SK-N-SH treated with all-trans-retinoic acid at 6 μM for 48 hours (cell line): ENCODE results near the gene GPC5.

Experiments used
- ATAC-seq: fragments of 200-7000 bp; cut with Tn5 transposase; 3 replicates; pipeline ENCODE4 v1.9.1; 2020; ENCODE audit warnings: mild to moderate bottlenecking, moderate library complexity
- ARNTL ChIP-seq: fragments of 450-650 bp; formaldehyde crosslinking; IDR thresholded peaks from 2 replicates; pipeline ENCODE4 v1.5.0; 2020; ENCODE audit warnings: low read depth, mild to moderate bottlenecking, moderate library complexity, borderline replicate concordance
- BACH2 ChIP-seq: fragments of 250-450 bp; sonication (Bioruptor Pico); IDR thresholded peaks from 2 replicates; pipeline ENCODE4 v1.9.0; 2021; ENCODE audit warnings: mild to moderate bottlenecking, borderline replicate concordance
- CSDC2 ChIP-seq: fragments of 250-450 bp; sonication (Bioruptor Pico); IDR thresholded peaks from 2 replicates; pipeline ENCODE4 v1.5.0; 2020; ENCODE audit warnings: mild to moderate bottlenecking, moderate library complexity
- CSRNP3 ChIP-seq: fragments of 250-450 bp; sonication (Bioruptor Pico); IDR thresholded peaks from 2 replicates; pipeline ENCODE4 v1.5.1; 2021; ENCODE audit warnings: mild to moderate bottlenecking, moderate library complexity
- ESRRG ChIP-seq: fragments of 250-450 bp; sonication (Bioruptor Pico); IDR thresholded peaks from 2 replicates; pipeline ENCODE4 v1.6.1; 2021; ENCODE audit warnings: mild to moderate bottlenecking
- OSR1 ChIP-seq: fragments of 250-450 bp; sonication (Bioruptor Pico); IDR thresholded peaks from 2 replicates; pipeline ENCODE4 v1.8.0; 2022; ENCODE audit warnings: moderate library complexity, mild to moderate bottlenecking, inconsistent platforms
- PATZ1 ChIP-seq: fragments of 250-450 bp; sonication (Bioruptor Pico); IDR thresholded peaks from 2 replicates; pipeline ENCODE4 v1.8.0; 2020; ENCODE audit warnings: mild to moderate bottlenecking, moderate library complexity, borderline replicate concordance
- POU6F1 ChIP-seq: fragments of 250-450 bp; sonication (Bioruptor Pico); IDR thresholded peaks from 2 replicates; pipeline ENCODE4 v1.8.0; 2021; ENCODE audit warnings: low read depth, mild to moderate bottlenecking, moderate library complexity, borderline replicate concordance
- PPARA ChIP-seq: fragments of 250-450 bp; sonication (Bioruptor Pico); IDR thresholded peaks from 2 replicates; pipeline ENCODE4 v1.5.0; 2020; ENCODE audit warnings: mild to moderate bottlenecking, borderline replicate concordance
- RARB ChIP-seq: fragments of 250-450 bp; sonication (Bioruptor Pico); IDR thresholded peaks from 2 replicates; pipeline ENCODE4 v1.8.0; 2021; ENCODE audit warnings: mild to moderate bottlenecking, moderate library complexity
- SNAI2 ChIP-seq: fragments of 250-450 bp; sonication (Bioruptor Pico); IDR thresholded peaks from 2 replicates; pipeline ENCODE4 v1.5.0; 2020; ENCODE audit warnings: mild to moderate bottlenecking, moderate library complexity
- TCF4 ChIP-seq: fragments of 250-450 bp; sonication (Bioruptor Pico); IDR thresholded peaks from 2 replicates; pipeline ENCODE4 v1.8.0; 2021; ENCODE audit warnings: mild to moderate bottlenecking, moderate library complexity, borderline replicate concordance
- TOX ChIP-seq: fragments of 250-450 bp; sonication (Bioruptor Pico); IDR thresholded peaks from 2 replicates; pipeline ENCODE4 v1.8.0; 2021; ENCODE audit warnings: mild to moderate bottlenecking, moderate library complexity, borderline replicate concordance
- TSHZ2 ChIP-seq: fragments of 250-450 bp; sonication (Bioruptor Pico); IDR thresholded peaks from 2 replicates; pipeline ENCODE4 v1.5.0; 2020; ENCODE audit warnings: mild to moderate bottlenecking, moderate library complexity
- ZC3H10 ChIP-seq: fragments of 250-450 bp; sonication (Bioruptor Pico); IDR thresholded peaks from 2 replicates; pipeline ENCODE4 v1.5.1; 2021; ENCODE audit warnings: mild to moderate bottlenecking, moderate library complexity
- ZFP3 ChIP-seq: fragments of 250-450 bp; sonication (Bioruptor Pico); IDR thresholded peaks from 2 replicates; pipeline ENCODE4 v1.5.0; 2020; ENCODE audit warnings: mild to moderate bottlenecking, moderate library complexity
- ZFP30 ChIP-seq: fragments of 450-650 bp; formaldehyde crosslinking; IDR thresholded peaks from 2 replicates; pipeline ENCODE4 v1.5.0; 2022; ENCODE audit warnings: mild to moderate bottlenecking, moderate library complexity
- ZNF565 ChIP-seq: fragments of 450-650 bp; formaldehyde crosslinking; conservative IDR thresholded peaks from 2 replicates; pipeline ENCODE4 v1.5.0; 2020; ENCODE audit warnings: low read depth, mild to moderate bottlenecking, moderate library complexity
- ZNF70 ChIP-seq: fragments of 450-650 bp; formaldehyde crosslinking; IDR thresholded peaks from 2 replicates; pipeline ENCODE4 v1.5.0; 2020; ENCODE audit warnings: mild to moderate bottlenecking, moderate library complexity
- ZNF8 ChIP-seq: fragments of 450-650 bp; formaldehyde crosslinking; IDR thresholded peaks from 2 replicates; pipeline ENCODE4 v1.5.0; 2020; ENCODE audit warnings: mild to moderate bottlenecking, moderate library complexity

Gene GPC5

GRCh38 chr13:91546900-91547299, 148.5 kb downstream of the GPC5 start:
- no peak for ATAC-seq
- no peak for TF ChIP-seq ZFP3 (CRISPR knock-in tag)
- TF ChIP-seq BACH2 (CRISPR knock-in tag) = no peak
- no peak for TF ChIP-seq ZFP30 (CRISPR knock-in tag)
- TF ChIP-seq POU6F1 (CRISPR knock-in tag) = no peak
- no peak for TF ChIP-seq ARNTL (CRISPR knock-in tag)
- no peak for TF ChIP-seq CSDC2 (CRISPR knock-in tag)

GRCh38 chr13:91553584-91553983, 155.2 kb downstream of the GPC5 start:
- no peak for ATAC-seq
- no peak for TF ChIP-seq ZFP30 (CRISPR knock-in tag)
- no peak for TF ChIP-seq CSRNP3 (CRISPR knock-in tag)
- no peak for TF ChIP-seq ZNF70 (CRISPR knock-in tag)
- TF ChIP-seq RARB (CRISPR knock-in tag) = no peak
- no peak for TF ChIP-seq ARNTL (CRISPR knock-in tag)
- TF ChIP-seq PPARA (CRISPR knock-in tag) = no peak
- no peak for TF ChIP-seq OSR1 (CRISPR knock-in tag)
- no peak for TF ChIP-seq ZNF8 (CRISPR knock-in tag)
- no peak for TF ChIP-seq ZNF565 (CRISPR knock-in tag)
- TF ChIP-seq TOX (CRISPR knock-in tag) = no peak
- TF ChIP-seq TSHZ2 (CRISPR knock-in tag) = no peak
- no peak for TF ChIP-seq TCF4 (CRISPR knock-in tag)
- TF ChIP-seq PATZ1 (CRISPR knock-in tag) = no peak

GRCh38 chr13:91554101-91554500, 155.7 kb downstream of the GPC5 start:
- ATAC-seq = no peak
- TF ChIP-seq TSHZ2 (CRISPR knock-in tag) = no peak
- TF ChIP-seq ESRRG = no peak
- TF ChIP-seq BACH2 (CRISPR knock-in tag) = no peak
- TF ChIP-seq ZC3H10 (CRISPR knock-in tag) = no peak
- no peak for TF ChIP-seq TOX (CRISPR knock-in tag)
- TF ChIP-seq SNAI2 (CRISPR knock-in tag) = no peak
